GM12878 (cell line): ENCODE results near the gene ATAD3A. TPM values are rescaled to one million over a fixed set of nuclear protein-coding genes. Genes with fewer than 3 reads are reported as not detected.

Experiments
- BMI1 ChIP-seq: fragments of 450-650 bp; IDR thresholded peaks from 2 replicates; pipeline ENCODE4 v1.6.1; 2016; ENCODE audit warnings: mild to moderate bottlenecking, moderate library complexity, borderline replicate concordance
- CEBPB ChIP-seq, 2 experiments: fragments of 150-350 bp in 1 of 2; IDR thresholded peaks; 2 replicates each; pipeline ENCODE4 v1.6.1; 2012 to 2014; ENCODE audit warnings: low read depth in 2 of 2, low read length in 2 of 2, borderline replicate concordance in 1 of 2, inconsistent platforms in 1 of 2
- CHD1 ChIP-seq: IDR thresholded peaks from 2 replicates; pipeline ENCODE4 v1.6.1; 2012; ENCODE audit warnings: low read depth, low read length, improper control_type of control experiment
- HCFC1 ChIP-seq: fragments of 150-350 bp; IDR thresholded peaks from 2 replicates; pipeline ENCODE4 v1.6.1; 2014; ENCODE audit warnings: low read length
- LARP7 ChIP-seq: fragments of 450-650 bp; IDR thresholded peaks from 2 replicates; pipeline ENCODE4 v1.6.1; 2017; ENCODE audit warnings: mild to moderate bottlenecking
- MTA2 ChIP-seq: fragments of 450-650 bp; IDR thresholded peaks from 2 replicates; pipeline ENCODE4 v1.6.1; 2016; ENCODE audit warnings: low read depth, mild to moderate bottlenecking, moderate library complexity
- NBN ChIP-seq: fragments of 450-650 bp; IDR thresholded peaks from 2 replicates; pipeline ENCODE4 v1.6.1; 2016
- NFXL1 ChIP-seq: fragments of 450-650 bp; IDR thresholded peaks from 2 replicates; pipeline ENCODE4 v1.6.1; 2017; ENCODE audit warnings: antibody characterized with exemption, mild to moderate bottlenecking, borderline replicate concordance
- PAX5 ChIP-seq: IDR thresholded peaks from 2 replicates; pipeline ENCODE4 v1.6.1; 2011; ENCODE audit warnings: low read depth, low read length, borderline replicate concordance
- RFX5 ChIP-seq: IDR thresholded peaks from 2 replicates; pipeline ENCODE4 v1.6.1; 2011; ENCODE audit warnings: low read depth, low read length, improper control_type of control experiment
- SIN3A ChIP-seq: IDR thresholded peaks from 2 replicates; pipeline ENCODE4 v1.6.1; 2012; ENCODE audit warnings: low read depth, low read length, improper control_type of control experiment
- SUPT20H ChIP-seq: IDR thresholded peaks from 2 replicates; pipeline ENCODE4 v1.6.1; 2011; ENCODE audit warnings: low read depth, mild to moderate bottlenecking, low read length, moderate library complexity, borderline replicate concordance; ENCODE audit not compliant: control insufficient read depth
- TCF12 ChIP-seq: IDR thresholded peaks from 2 replicates; pipeline ENCODE4 v1.6.1; 2011; ENCODE audit warnings: low read depth, mild to moderate bottlenecking, low read length
- ZZZ3 ChIP-seq: IDR thresholded peaks from 2 replicates; pipeline ENCODE4 v1.6.1; 2011; ENCODE audit warnings: low read depth; ENCODE audit not compliant: control insufficient read depth, insufficient read length
- polyA plus RNA-seq, 11 experiments: library from polyadenylated mRNA; depleted of rRNA in 4 of 11; unstranded in 6 of 11; stranded (reverse) in 5 of 11; fragments of >200 nt; fragmentation: Nextera tagmentation in 4 of 11; fragmentation: Illumina TruSeq in 1 of 11; extraction: Ambion mirVana in 4 of 11; extraction: Trizol in 1 of 11; gene quantifications; 1 replicate in 1 of 11; 2 replicates in 10 of 11; pipeline versions ENCODE4 v1.2.1 to v1.2.3, GENCODE V29; 2011 to 2016; ENCODE audit warnings: inconsistent platforms in 2 of 11, missing spikeins in 2 of 11, low read depth in 1 of 11
- total RNA-seq, 4 experiments: library from RNA; depleted of rRNA in 3 of 4; stranded (reverse); fragments of >200 nt in 3 of 4; fragmentation: Illumina TruSeq in 1 of 4; extraction: Trizol in 1 of 4; gene quantifications; 2 replicates each; pipeline versions ENCODE4 v1.2.1 to v1.2.3, GENCODE V29; 2013 to 2021
- TF ChIP-seq, protein P1 (sequence below): IDR thresholded peaks from 2 replicates; pipeline ENCODE4 v1.6.1; 2012; ENCODE audit warnings: improper control_type of control experiment, low read depth, low read length; ENCODE audit not compliant: insufficient replicate concordance
- TF ChIP-seq, protein P2 (sequence below): IDR thresholded peaks from 2 replicates; pipeline ENCODE4 v1.6.1; 2012; ENCODE audit warnings: mild to moderate bottlenecking, low read depth, low read length
- TF ChIP-seq, protein P3 (sequence below): fragments of 450-650 bp; conservative IDR thresholded peaks from 2 replicates; pipeline ENCODE4 v1.6.1; 2017; ENCODE audit warnings: mild to moderate bottlenecking, moderate library complexity
- TF ChIP-seq, protein P4 (sequence below): fragments of 450-650 bp; IDR thresholded peaks from 2 replicates; pipeline ENCODE4 v1.6.1; 2017; ENCODE audit warnings: low read depth, mild to moderate bottlenecking, moderate library complexity

Gene ATAD3A
- total and polyA plus RNA-seq, 10 of the 15 experiments (the other 5 are each of a cell fraction or from before 2014, with no cell fraction given): 0.05 to 93.5 (median 38.9) TPM

DNA sequence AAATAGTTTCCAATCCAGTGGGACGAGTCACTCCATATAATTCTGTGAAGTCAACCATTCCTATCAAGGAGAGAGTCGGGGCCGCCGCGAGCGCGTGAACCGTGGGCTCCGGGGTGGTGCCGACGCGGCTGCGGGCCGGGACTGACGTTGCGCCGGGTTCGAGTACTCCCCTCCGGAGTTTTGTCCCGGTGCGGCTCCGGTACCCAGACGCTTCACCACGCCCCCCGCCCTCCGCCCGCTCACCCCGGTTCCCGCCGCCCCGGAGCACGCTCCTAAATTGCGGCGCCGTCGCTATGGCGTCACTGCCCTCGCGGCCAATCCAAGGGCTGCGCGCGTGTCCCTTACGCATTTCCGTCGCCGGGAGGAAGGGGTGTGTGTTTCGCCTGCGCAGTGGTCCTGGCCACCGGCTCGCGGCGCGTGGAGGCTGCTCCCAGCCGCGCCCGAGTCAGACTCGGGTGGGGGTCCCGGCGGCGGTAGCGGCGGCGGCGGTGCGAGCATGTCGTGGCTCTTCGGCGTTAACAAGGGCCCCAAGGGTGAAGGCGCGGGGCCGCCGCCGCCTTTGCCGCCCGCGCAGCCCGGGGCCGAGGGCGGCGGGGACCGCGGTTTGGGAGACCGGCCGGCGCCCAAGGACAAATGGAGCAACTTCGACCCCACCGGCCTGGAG lies 40.4 kb upstream of the ATAD3A start, which contains the start of gene ATAD3B (continued):
- TF ChIP-seq, protein P1, sequence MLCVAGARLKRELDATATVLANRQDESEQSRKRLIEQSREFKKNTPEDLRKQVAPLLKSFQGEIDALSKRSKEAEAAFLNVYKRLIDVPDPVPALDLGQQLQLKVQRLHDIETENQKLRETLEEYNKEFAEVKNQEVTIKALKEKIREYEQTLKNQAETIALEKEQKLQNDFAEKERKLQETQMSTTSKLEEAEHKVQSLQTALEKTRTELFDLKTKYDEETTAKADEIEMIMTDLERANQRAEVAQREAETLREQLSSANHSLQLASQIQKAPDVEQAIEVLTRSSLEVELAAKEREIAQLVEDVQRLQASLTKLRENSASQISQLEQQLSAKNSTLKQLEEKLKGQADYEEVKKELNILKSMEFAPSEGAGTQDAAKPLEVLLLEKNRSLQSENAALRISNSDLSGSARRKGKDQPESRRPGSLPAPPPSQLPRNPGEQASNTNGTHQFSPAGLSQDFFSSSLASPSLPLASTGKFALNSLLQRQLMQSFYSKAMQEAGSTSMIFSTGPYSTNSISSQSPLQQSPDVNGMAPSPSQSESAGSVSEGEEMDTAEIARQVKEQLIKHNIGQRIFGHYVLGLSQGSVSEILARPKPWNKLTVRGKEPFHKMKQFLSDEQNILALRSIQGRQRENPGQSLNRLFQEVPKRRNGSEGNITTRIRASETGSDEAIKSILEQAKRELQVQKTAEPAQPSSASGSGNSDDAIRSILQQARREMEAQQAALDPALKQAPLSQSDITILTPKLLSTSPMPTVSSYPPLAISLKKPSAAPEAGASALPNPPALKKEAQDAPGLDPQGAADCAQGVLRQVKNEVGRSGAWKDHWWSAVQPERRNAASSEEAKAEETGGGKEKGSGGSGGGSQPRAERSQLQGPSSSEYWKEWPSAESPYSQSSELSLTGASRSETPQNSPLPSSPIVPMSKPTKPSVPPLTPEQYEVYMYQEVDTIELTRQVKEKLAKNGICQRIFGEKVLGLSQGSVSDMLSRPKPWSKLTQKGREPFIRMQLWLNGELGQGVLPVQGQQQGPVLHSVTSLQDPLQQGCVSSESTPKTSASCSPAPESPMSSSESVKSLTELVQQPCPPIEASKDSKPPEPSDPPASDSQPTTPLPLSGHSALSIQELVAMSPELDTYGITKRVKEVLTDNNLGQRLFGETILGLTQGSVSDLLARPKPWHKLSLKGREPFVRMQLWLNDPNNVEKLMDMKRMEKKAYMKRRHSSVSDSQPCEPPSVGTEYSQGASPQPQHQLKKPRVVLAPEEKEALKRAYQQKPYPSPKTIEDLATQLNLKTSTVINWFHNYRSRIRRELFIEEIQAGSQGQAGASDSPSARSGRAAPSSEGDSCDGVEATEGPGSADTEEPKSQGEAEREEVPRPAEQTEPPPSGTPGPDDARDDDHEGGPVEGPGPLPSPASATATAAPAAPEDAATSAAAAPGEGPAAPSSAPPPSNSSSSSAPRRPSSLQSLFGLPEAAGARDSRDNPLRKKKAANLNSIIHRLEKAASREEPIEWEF: no peak
- peak; percentile 72; the same call in 1 of the 2 replicates for TF ChIP-seq RFX5
- TF ChIP-seq PAX5: peak; percentile 22; the same call in 1 of the 2 replicates
- TF ChIP-seq, protein P2, sequence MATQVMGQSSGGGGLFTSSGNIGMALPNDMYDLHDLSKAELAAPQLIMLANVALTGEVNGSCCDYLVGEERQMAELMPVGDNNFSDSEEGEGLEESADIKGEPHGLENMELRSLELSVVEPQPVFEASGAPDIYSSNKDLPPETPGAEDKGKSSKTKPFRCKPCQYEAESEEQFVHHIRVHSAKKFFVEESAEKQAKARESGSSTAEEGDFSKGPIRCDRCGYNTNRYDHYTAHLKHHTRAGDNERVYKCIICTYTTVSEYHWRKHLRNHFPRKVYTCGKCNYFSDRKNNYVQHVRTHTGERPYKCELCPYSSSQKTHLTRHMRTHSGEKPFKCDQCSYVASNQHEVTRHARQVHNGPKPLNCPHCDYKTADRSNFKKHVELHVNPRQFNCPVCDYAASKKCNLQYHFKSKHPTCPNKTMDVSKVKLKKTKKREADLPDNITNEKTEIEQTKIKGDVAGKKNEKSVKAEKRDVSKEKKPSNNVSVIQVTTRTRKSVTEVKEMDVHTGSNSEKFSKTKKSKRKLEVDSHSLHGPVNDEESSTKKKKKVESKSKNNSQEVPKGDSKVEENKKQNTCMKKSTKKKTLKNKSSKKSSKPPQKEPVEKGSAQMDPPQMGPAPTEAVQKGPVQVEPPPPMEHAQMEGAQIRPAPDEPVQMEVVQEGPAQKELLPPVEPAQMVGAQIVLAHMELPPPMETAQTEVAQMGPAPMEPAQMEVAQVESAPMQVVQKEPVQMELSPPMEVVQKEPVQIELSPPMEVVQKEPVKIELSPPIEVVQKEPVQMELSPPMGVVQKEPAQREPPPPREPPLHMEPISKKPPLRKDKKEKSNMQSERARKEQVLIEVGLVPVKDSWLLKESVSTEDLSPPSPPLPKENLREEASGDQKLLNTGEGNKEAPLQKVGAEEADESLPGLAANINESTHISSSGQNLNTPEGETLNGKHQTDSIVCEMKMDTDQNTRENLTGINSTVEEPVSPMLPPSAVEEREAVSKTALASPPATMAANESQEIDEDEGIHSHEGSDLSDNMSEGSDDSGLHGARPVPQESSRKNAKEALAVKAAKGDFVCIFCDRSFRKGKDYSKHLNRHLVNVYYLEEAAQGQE: no peak
- TF ChIP-seq MTA2: no peak
- TF ChIP-seq ZZZ3: no peak
- TF ChIP-seq SUPT20H: no peak
- peak; percentile 61 for TF ChIP-seq LARP7
- no peak for TF ChIP-seq TCF12
- no peak for TF ChIP-seq CEBPB (IDR thresholded peaks at IDR 0.05; ENCODE audit: borderline replicate concordance in 1 of 2, low read depth in 2 of 2, low read length in 2 of 2)
- no peak for TF ChIP-seq CHD1
- TF ChIP-seq HCFC1: peak; percentile 73
- TF ChIP-seq SIN3A: peak; percentile 78
- no peak for TF ChIP-seq BMI1
- TF ChIP-seq, protein P3, sequence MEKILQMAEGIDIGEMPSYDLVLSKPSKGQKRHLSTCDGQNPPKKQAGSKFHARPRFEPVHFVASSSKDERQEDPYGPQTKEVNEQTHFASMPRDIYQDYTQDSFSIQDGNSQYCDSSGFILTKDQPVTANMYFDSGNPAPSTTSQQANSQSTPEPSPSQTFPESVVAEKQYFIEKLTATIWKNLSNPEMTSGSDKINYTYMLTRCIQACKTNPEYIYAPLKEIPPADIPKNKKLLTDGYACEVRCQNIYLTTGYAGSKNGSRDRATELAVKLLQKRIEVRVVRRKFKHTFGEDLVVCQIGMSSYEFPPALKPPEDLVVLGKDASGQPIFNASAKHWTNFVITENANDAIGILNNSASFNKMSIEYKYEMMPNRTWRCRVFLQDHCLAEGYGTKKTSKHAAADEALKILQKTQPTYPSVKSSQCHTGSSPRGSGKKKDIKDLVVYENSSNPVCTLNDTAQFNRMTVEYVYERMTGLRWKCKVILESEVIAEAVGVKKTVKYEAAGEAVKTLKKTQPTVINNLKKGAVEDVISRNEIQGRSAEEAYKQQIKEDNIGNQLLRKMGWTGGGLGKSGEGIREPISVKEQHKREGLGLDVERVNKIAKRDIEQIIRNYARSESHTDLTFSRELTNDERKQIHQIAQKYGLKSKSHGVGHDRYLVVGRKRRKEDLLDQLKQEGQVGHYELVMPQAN: peak; percentile 91
- TF ChIP-seq, protein P4, sequence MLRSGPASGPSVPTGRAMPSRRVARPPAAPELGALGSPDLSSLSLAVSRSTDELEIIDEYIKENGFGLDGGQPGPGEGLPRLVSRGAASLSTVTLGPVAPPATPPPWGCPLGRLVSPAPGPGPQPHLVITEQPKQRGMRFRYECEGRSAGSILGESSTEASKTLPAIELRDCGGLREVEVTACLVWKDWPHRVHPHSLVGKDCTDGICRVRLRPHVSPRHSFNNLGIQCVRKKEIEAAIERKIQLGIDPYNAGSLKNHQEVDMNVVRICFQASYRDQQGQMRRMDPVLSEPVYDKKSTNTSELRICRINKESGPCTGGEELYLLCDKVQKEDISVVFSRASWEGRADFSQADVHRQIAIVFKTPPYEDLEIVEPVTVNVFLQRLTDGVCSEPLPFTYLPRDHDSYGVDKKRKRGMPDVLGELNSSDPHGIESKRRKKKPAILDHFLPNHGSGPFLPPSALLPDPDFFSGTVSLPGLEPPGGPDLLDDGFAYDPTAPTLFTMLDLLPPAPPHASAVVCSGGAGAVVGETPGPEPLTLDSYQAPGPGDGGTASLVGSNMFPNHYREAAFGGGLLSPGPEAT: peak; percentile 84
- TF ChIP-seq NFXL1: no peak
- TF ChIP-seq NBN: peak; percentile 76; the same call in 1 of the 2 replicates
